Vagina (tissue), 2 donors: Measurements from ENCODE around the gene SDR39U1. TPM values are rescaled to one million over a fixed set of nuclear protein-coding genes. Genes with fewer than 3 reads are reported as not detected.

Source experiments
- DNase-seq, 2 donors: peaks; one replicate each; pipeline ENCODE4 v3.0.0-alpha.2; 2017; ENCODE audit errors: extremely low spot score in 2 of 2
- H3K27ac ChIP-seq: fragments of 200-600 bp; sonication (generic); one replicate; pipeline ENCODE4 v1.5.1; 2019
- H3K27me3 ChIP-seq: fragments of 200-600 bp; sonication (generic); one replicate; pipeline ENCODE4 v1.5.1; 2019
- H3K36me3 ChIP-seq, 2 donors: fragments of 200-600 bp; sonication (generic); one replicate each; pipeline ENCODE4 v1.5.1; 2017 to 2019
- H3K4me1 ChIP-seq: fragments of 200-600 bp; sonication (generic); one replicate; pipeline ENCODE4 v1.5.1; 2019
- H3K4me3 ChIP-seq, 2 donors: fragments of 200-600 bp; sonication (generic); 1 replicate in 1 of 2; 2 replicates in 1 of 2; pipeline ENCODE4 v1.5.1; 2016 to 2019
- H3K9me3 ChIP-seq: fragments of 200-600 bp; sonication (generic); one replicate; pipeline ENCODE4 v1.5.1; 2019
- POLR2A ChIP-seq, 2 donors: fragments of 450-650 bp; IDR thresholded peaks; one replicate each; pipeline ENCODE4 v1.6.1; 2017; ENCODE audit warnings: antibody characterized with exemption in 2 of 2, mild to moderate bottlenecking in 2 of 2, moderate library complexity in 2 of 2
- POLR2AphosphoS5 ChIP-seq, 2 donors: sonication (generic); formaldehyde crosslinking; IDR thresholded peaks; one replicate each; pipeline ENCODE4 v1.9.0; 2017; ENCODE audit warnings: antibody characterized with exemption in 2 of 2, mild to moderate bottlenecking in 2 of 2, low read depth in 1 of 2; ENCODE audit not compliant: insufficient read depth in 1 of 2
- intact Hi-C: fragments of 100-400 bp; cut with DNase I; formaldehyde crosslinking; loops from one replicate; pipeline ENCODE4 v1.15.1; 2023
- total RNA-seq: library from RNA; depleted of rRNA; stranded (reverse); fragments of >200 nt; gene quantifications from one replicate; pipeline ENCODE4 v1.2.3, GENCODE V29; 2016
- TF ChIP-seq, protein P1 (sequence below), 3 experiments: fragments of 450-650 bp in 2 of 3; fragments of 200-600 bp in 1 of 3; sonication (generic) in 1 of 3; IDR thresholded peaks; one replicate each; pipeline ENCODE4 v1.5.1; 2017 to 2019; ENCODE audit warnings: antibody characterized with exemption in 3 of 3, mild to moderate bottlenecking in 2 of 3, moderate library complexity in 2 of 3

SDR39U1 gene
- total RNA-seq, 1 donor from 2014 or later = 43.2 TPM

- no peaks in the 10 kb centered on the region for H3K36me3 ChIP-seq
- no peaks in the 10 kb centered on the region for H3K27me3 ChIP-seq
- no peaks in the 10 kb centered on the region for H3K9me3 ChIP-seq
- DNase-seq = no peak
- H3K4me3 ChIP-seq = no peak overlapping the region
- peaks cover 36% of the 10 kb centered on the region for H3K4me1 ChIP-seq
- H3K27ac ChIP-seq = no peak overlapping the region
- peak in 1 of 2 donors; percentile 57 for TF ChIP-seq POLR2AphosphoS5 (IDR thresholded peaks at IDR 0.05; ENCODE audit: insufficient read depth in 1 of 2, low read depth in 1 of 2)
- TF ChIP-seq, protein P1, sequence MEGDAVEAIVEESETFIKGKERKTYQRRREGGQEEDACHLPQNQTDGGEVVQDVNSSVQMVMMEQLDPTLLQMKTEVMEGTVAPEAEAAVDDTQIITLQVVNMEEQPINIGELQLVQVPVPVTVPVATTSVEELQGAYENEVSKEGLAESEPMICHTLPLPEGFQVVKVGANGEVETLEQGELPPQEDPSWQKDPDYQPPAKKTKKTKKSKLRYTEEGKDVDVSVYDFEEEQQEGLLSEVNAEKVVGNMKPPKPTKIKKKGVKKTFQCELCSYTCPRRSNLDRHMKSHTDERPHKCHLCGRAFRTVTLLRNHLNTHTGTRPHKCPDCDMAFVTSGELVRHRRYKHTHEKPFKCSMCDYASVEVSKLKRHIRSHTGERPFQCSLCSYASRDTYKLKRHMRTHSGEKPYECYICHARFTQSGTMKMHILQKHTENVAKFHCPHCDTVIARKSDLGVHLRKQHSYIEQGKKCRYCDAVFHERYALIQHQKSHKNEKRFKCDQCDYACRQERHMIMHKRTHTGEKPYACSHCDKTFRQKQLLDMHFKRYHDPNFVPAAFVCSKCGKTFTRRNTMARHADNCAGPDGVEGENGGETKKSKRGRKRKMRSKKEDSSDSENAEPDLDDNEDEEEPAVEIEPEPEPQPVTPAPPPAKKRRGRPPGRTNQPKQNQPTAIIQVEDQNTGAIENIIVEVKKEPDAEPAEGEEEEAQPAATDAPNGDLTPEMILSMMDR (IDR thresholded peaks at IDR 0.05) = no peak
- TF ChIP-seq POLR2A (IDR thresholded peaks at IDR 0.05) = no peak
- intact Hi-C loops = no loop called here
Measured at GRCh38 chr14:24425704-24426103, 16.9 kb downstream of the SDR39U1 start.

DNA sequence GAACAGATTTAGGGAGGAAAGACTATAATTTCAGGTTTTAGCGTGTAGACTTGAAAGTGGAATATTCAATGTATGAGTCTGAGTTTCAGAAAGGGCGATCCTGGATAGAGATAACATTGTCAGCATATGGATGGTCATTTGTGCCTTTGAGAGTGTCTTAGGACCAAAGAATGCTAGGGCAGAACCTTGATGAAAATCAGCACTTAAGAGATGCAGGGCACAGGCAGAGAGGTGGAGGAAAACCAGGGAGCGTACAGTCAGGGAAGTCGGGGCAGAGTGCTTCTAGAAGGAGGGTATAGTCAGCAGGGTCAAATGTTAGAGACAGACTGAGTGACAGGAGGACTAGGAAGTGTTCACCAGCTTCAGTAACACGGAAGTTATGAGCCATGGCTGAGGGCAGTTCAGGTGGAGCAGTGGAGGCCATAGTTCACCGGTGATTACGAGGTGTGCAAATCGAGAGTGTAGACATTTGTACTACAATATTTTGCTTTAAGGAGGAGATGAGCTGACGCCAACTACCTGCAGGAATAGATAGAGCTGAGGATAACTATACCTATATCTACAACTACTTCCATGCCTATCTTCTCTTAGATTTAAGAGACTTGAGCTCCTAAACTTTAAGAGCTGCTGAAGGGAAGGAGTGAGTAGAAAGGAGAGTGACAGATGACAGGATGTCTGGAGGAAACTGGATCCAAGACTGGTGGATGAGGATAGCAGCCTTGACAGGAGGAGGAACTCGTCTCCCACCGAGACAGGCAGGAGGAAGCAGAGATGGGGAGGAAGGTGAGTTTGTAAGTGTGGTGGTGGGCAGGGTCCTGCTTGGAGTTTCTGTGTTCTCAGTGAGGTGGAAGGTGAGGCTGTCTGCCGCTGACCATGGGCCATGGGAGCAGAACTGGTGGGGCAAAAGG, 19.6 kb downstream of the SDR39U1 start:
- TF ChIP-seq POLR2AphosphoS5 (IDR thresholded peaks at IDR 0.05; ENCODE audit: insufficient read depth in 1 of 2, low read depth in 1 of 2) (no peak), POLR2A (IDR thresholded peaks at IDR 0.05) (no peak)
- TF ChIP-seq, protein P1 (IDR thresholded peaks at IDR 0.05) = no peak
- no peaks in the 10 kb centered on the region for H3K9me3 ChIP-seq
- intact Hi-C loops = no loop called here
- H3K4me3 ChIP-seq = no peak overlapping the region
- peaks cover 37% of the 10 kb centered on the region for H3K4me1 ChIP-seq
- no peak overlapping the region for H3K27ac ChIP-seq
- no peaks in the 10 kb centered on the region for H3K36me3 ChIP-seq
- no peaks in the 10 kb centered on the region for H3K27me3 ChIP-seq
- no peak for DNase-seq

DNA sequence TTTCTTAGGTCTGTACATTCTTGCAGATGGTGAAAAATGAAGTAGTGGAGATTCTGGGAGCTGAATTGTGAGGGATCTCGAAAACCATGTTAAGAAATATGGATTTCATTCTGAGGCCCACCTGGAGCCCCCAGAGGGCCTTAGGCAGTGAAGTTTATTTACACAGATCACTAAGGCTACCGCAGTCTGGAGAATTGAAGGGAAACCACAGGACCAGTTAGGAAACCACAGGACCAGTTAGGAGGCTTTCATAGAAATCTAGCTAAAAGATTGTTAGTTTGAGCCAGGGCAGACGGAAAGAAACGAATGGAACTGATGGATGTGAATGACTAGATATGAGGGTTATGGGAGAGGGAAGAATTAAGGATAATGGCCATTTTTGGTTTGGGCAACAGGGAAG, 20.3 kb downstream of the SDR39U1 start:
- H3K27me3 ChIP-seq = no peaks in the 10 kb centered on the region
- no peaks in the 10 kb centered on the region for H3K36me3 ChIP-seq
- no peak overlapping the region for H3K4me3 ChIP-seq
- no peaks in the 10 kb centered on the region for H3K9me3 ChIP-seq
- no peak for DNase-seq
- H3K4me1 ChIP-seq = peaks cover 32% of the 10 kb centered on the region
- TF ChIP-seq POLR2AphosphoS5 (IDR thresholded peaks at IDR 0.05; ENCODE audit: insufficient read depth in 1 of 2, low read depth in 1 of 2) (no peak), POLR2A (IDR thresholded peaks at IDR 0.05) (no peak)
- TF ChIP-seq, protein P1 (IDR thresholded peaks at IDR 0.05) = no peak
- H3K27ac ChIP-seq = no peak overlapping the region
- intact Hi-C loops = no loop called here

- H3K27ac ChIP-seq = no peak overlapping the region
- H3K27me3 ChIP-seq = no peaks in the 10 kb centered on the region
- TF ChIP-seq, protein P1 (IDR thresholded peaks at IDR 0.05) = no peak
- no peak for TF ChIP-seq POLR2A (IDR thresholded peaks at IDR 0.05)
- TF ChIP-seq POLR2AphosphoS5 (IDR thresholded peaks at IDR 0.05; ENCODE audit: insufficient read depth in 1 of 2, low read depth in 1 of 2) = peak in 1 of 2 donors; percentile 20
- H3K4me3 ChIP-seq = no peak overlapping the region
- peaks cover 16% of the 10 kb centered on the region for H3K4me1 ChIP-seq
- no peaks in the 10 kb centered on the region for H3K9me3 ChIP-seq
- DNase-seq = no peak
- intact Hi-C loops = no loop called here
- peaks cover 0 to 17% of the 10 kb centered on the region in 2 donors for H3K36me3 ChIP-seq
Measured at GRCh38 chr14:24418492-24418873, 24.1 kb downstream of the SDR39U1 start.
